Breast epithelium (tissue), 3 donors: ENCODE data around the gene CDH4.

ENCODE experiments used
- CTCF ChIP-seq, 3 donors: fragments of 450-650 bp; IDR thresholded peaks; one replicate each; pipeline ENCODE4 v1.5.1; 2016 to 2017; ENCODE audit warnings: antibody characterized with exemption in 3 of 3, mild to moderate bottlenecking in 3 of 3, moderate library complexity in 3 of 3
- POLR2A ChIP-seq: fragments of 450-650 bp; IDR thresholded peaks from one replicate; pipeline ENCODE4 v1.6.1; 2016; ENCODE audit warnings: antibody characterized with exemption, mild to moderate bottlenecking, moderate library complexity

- TF ChIP-seq POLR2A (no peak), CTCF (IDR thresholded peaks at IDR 0.05) (no peak)
Observed at GRCh38 chr20:61813791-61814190, 561.7 kb downstream of the CDH4 start.
